GM12878 (cell line): ENCODE measurements around the gene KDM3B.

ENCODE experiments used
- RBBP5 ChIP-seq: fragments of 200-600 bp; sonication (generic); conservative IDR thresholded peaks from 2 replicates; pipeline ENCODE4 v1.6.1; 2016
- TF ChIP-seq, protein P1 (sequence below), 3 experiments: IDR thresholded peaks in 2 of 3; conservative IDR thresholded peaks in 1 of 3; 2 replicates each; pipeline ENCODE4 v1.5.1; 2011; ENCODE audit warnings: low read depth in 3 of 3, low read length in 3 of 3, mild to moderate bottlenecking in 3 of 3, control low read depth in 2 of 3, moderate library complexity in 2 of 3, inconsistent platforms in 1 of 3, mixed read lengths in 1 of 3; ENCODE audit not compliant: control insufficient read depth in 2 of 3, insufficient read depth in 1 of 3; ENCODE audit errors: extremely low read depth in 1 of 3

- TF ChIP-seq, protein P1, sequence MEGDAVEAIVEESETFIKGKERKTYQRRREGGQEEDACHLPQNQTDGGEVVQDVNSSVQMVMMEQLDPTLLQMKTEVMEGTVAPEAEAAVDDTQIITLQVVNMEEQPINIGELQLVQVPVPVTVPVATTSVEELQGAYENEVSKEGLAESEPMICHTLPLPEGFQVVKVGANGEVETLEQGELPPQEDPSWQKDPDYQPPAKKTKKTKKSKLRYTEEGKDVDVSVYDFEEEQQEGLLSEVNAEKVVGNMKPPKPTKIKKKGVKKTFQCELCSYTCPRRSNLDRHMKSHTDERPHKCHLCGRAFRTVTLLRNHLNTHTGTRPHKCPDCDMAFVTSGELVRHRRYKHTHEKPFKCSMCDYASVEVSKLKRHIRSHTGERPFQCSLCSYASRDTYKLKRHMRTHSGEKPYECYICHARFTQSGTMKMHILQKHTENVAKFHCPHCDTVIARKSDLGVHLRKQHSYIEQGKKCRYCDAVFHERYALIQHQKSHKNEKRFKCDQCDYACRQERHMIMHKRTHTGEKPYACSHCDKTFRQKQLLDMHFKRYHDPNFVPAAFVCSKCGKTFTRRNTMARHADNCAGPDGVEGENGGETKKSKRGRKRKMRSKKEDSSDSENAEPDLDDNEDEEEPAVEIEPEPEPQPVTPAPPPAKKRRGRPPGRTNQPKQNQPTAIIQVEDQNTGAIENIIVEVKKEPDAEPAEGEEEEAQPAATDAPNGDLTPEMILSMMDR (IDR thresholded peaks at IDR 0.05 in 2 of 3, conservative IDR thresholded peaks at IDR 0.05 in 1 of 3; ENCODE audit: control insufficient read depth in 2 of 3, extremely low read depth in 1 of 3, insufficient read depth in 1 of 3, low read depth in 3 of 3, low read length in 3 of 3) = no peak
- no peak for TF ChIP-seq RBBP5
Observed at GRCh38 chr5:138438724-138439476, 86.4 kb downstream of the KDM3B start, which contains the start of gene REEP2.
